GM13977 (cell line): ENCODE data around the gene KIAA0232.

Source experiments
- DNase-seq: peaks from one replicate; pipeline ENCODE4 v3.0.0; 2012; ENCODE audit warnings: low spot score
- in situ Hi-C: fragments of 300-500 bp; cut with MboI; formaldehyde crosslinking; loops from one replicate; pipeline ENCODE4 v1.12.0; 2022; ENCODE audit warnings: low sequenced_read_pairs, low pct_unique_long_range_greater_than_20kb, mixed read lengths, inconsistent platforms; ENCODE audit not compliant: unreplicated experiment
- TF ChIP-seq, protein P1 (sequence below): IDR thresholded peaks from 2 replicates; pipeline ENCODE4 v1.5.1; 2012; ENCODE audit warnings: mild to moderate bottlenecking, control low read depth; ENCODE audit not compliant: insufficient read depth; ENCODE audit errors: extremely low read depth, missing control alignments

The KIAA0232 gene

DNA sequence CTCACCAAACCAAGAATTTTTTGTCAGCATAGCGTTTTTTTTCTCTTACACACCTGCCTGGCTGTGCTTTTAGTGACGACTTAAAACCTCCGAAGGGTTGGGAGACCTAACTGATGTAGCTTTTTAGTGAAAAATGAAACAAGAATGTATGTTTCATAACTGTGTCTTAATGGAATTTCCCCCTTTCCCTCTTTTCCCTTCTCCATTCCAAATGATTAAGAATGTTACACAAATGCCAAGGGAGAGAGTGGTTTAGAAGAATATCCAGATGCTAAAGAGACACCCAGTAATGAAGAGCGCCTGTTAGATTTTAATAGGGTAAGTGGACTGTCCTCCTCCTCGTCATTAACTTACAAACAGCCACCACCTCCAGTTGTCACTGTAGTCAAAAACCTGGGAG is 93.9 kb downstream of the KIAA0232 start:
- TF ChIP-seq, protein P1, sequence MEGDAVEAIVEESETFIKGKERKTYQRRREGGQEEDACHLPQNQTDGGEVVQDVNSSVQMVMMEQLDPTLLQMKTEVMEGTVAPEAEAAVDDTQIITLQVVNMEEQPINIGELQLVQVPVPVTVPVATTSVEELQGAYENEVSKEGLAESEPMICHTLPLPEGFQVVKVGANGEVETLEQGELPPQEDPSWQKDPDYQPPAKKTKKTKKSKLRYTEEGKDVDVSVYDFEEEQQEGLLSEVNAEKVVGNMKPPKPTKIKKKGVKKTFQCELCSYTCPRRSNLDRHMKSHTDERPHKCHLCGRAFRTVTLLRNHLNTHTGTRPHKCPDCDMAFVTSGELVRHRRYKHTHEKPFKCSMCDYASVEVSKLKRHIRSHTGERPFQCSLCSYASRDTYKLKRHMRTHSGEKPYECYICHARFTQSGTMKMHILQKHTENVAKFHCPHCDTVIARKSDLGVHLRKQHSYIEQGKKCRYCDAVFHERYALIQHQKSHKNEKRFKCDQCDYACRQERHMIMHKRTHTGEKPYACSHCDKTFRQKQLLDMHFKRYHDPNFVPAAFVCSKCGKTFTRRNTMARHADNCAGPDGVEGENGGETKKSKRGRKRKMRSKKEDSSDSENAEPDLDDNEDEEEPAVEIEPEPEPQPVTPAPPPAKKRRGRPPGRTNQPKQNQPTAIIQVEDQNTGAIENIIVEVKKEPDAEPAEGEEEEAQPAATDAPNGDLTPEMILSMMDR: no peak
- in situ Hi-C loops: loop anchor here (5.0 kb wide), 1 partner anchor 154 kb away; no protein-coding TSS in a partner anchor
- no peak for DNase-seq

DNA sequence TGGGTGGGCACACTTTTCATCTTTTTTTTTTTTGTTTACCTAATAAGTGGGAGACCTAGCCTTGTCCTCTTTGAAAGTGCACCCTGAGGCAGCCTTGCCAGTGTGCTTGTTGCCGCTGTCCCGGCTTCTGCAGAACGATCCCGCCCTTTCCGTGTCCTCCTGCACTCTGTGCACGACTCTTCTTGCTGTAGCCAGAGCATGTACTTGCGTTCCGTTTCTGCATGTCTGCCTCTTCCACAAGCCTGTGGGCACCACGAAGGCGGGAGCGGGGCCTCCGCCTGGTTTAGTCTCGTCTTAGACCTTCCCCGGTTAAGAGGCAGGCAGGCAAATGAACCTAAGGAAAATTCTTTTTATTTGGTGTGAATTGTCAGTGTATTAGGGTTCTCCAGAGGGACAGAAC is 94.5 kb downstream of the KIAA0232 start:
- TF ChIP-seq, protein P1: no peak
- no peak for DNase-seq
- in situ Hi-C loops: loop anchor here (5.0 kb wide), 1 partner anchor 155 kb away; no protein-coding TSS in a partner anchor

- TF ChIP-seq, protein P1: no peak
- DNase-seq: no peak
- in situ Hi-C loops: loop anchor here (5.0 kb wide), 1 partner anchor 156 kb away; no protein-coding TSS in a partner anchor
These were observed 96.0 kb downstream of the KIAA0232 start for GRCh38 chr4:6878451-6879059.

GRCh38 chr4:6880691-6881090 is 98.2 kb downstream of the KIAA0232 start:
- TF ChIP-seq, protein P1: no peak
- in situ Hi-C loops: no loop called here
- DNase-seq: no peak

DNA sequence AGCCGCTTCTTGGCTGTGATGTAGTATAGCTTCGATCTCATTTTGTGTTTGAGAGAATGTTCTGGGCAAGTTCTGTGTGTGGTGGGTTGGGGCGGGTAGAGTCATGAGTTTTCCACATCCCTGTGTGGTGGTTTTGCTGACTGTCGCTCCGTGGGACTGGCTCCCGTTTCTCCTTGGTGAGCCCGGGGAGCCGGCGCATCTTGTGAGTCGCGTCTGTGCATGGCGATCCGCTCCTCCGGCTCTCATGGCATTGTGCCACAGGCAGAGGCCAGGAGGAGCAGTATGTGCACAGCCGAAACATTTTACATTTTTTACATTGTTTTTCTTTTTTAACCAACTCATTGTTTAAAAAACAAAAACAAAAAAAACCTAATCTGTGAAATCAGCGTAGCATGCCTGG is 99.4 kb downstream of the KIAA0232 start:
- no peak for DNase-seq
- in situ Hi-C loops: no loop called here

DNA sequence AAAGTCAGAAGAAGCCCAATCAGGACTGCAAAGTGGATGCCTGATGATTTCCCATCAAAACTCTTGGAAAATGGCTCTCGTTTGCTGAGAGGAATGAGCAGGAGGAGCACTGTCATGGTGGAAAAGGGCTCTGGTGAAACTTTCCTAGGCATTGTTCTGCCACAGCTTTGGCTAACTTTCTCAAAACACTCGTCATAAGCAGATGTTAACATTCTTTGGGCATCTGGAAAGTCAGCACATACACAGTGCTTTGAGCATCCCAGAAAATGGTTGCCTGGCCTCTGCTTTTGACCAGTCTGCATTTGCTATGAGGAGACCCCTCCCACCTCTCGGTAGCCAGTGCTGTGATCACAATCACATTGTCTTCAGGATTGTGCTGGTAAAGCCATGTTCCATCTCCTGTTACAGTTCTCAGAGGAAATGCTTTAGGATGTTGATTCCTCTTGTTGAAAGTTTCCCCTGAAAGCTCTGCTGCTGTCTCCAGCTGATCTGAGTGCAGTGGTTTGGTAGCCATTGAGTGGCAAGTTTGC is 101.9 kb downstream of the KIAA0232 start:
- in situ Hi-C loops: no loop called here
- DNase-seq: no peak
- TF ChIP-seq, protein P1: no peak

More for the DNA sequence above, 99.4 kb downstream of the KIAA0232 start:
- TF ChIP-seq, protein P1: no peak
